ENCODE results near the gene APOL3. TPM values are rescaled to one million over a fixed set of nuclear protein-coding genes. Genes with fewer than 3 reads are reported as not detected.

Gene APOL3
- total and polyA plus RNA-seq, 2 donors (not counting 3 experiments of a cell fraction or from before 2014, with no cell fraction given), result 17.9 to 36.9 TPM

- Histone ChIP-seq H3K4me1 (ENCODE audit: control insufficient read depth, extremely low read depth, insufficient read depth, low read length) (no peaks in the 10 kb centered on the region), H2AFZ (ENCODE audit: low read depth, low read length) (no peak overlapping the region), H3K4me2 (ENCODE audit: insufficient read depth, low read length) (no peak overlapping the region), H3K27ac (ENCODE audit: insufficient read depth, low read depth, low read length) (no peak overlapping the region), H3K4me3 (replicated peaks in 1 of 3; ENCODE audit: insufficient read depth in 1 of 3, low read depth in 1 of 3, low read length in 3 of 3) (no peak overlapping the region), H4K20me1 (replicated peaks; ENCODE audit: control insufficient read depth, extremely low read depth, insufficient read depth, low read length) (no peaks in the 10 kb centered on the region), H3K9ac (replicated peaks; ENCODE audit: extremely low read depth, insufficient read depth, low read length) (no peak overlapping the region), H3K79me2 (ENCODE audit: control insufficient read depth, insufficient read depth, low read length) (no peaks in the 10 kb centered on the region), H3K36me3 (ENCODE audit: control insufficient read depth in 2 of 2, extremely low read depth in 1 of 2, insufficient read depth in 2 of 2, low read length in 2 of 2) (no peaks in the 10 kb centered on the region), H3K9me3 (replicated peaks; ENCODE audit: control insufficient read depth, insufficient read depth, low read length) (no peaks in the 10 kb centered on the region), H3K9me1 (replicated peaks; ENCODE audit: control insufficient read depth, extremely low read depth, insufficient read depth, low read length) (no peaks in the 10 kb centered on the region), H3K27me3 (ENCODE audit: control insufficient read depth in 2 of 2, insufficient read depth in 2 of 2, low read length in 2 of 2) (peaks cover 26% of the 10 kb centered on the region in 2 experiments)
- TF ChIP-seq POLR2A (IDR thresholded peaks at IDR 0.05; ENCODE audit: low read depth, low read length), result no peak
- no peak for FAIRE-seq
- ChIA-PET CTCF (interaction anchor here (1.5 kb wide), 1 partner anchor 10 kb away, joined by 3 read pairs; no protein-coding TSS in a partner anchor), POLR2A (no interaction called here)
- intact Hi-C loops (cut with micrococcal nuclease) (no loop called here), dilution Hi-C loops (cut with MboI; ENCODE audit: extremely low pct_ligation_motif_present, low sequenced_read_pairs) (no loop called here)
- no peak for DNase-seq (ENCODE audit: low read depth, low spot score)
- BruUV-seq (replicated peaks), result no TSS peak
These were observed 26.4 kb downstream of the APOL3 start for GRCh38 chr22:36134182-36134581.

DNA sequence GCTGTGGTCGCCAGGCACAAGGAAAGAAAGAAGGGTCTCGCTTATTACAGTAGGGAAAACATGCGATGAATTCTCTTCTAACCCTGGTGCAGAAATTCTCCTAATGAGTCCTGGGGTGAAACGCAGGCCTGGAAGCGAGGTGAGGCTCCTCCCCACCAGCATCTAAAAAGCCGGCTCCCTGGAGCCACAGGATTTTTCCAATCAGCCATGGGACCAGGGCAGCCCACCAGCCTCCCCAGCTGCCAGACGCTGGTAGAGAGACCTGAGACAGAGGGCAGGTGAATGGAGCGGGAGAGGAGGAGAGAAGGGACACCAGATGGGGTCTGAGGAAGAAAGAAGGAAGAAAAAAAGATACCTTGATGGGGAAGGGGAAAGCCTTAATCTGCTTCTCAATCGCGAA lies 28.6 kb downstream of the APOL3 start:
- Histone ChIP-seq H3K9me1 (replicated peaks; ENCODE audit: control insufficient read depth, extremely low read depth, insufficient read depth, low read length) (no peaks in the 10 kb centered on the region), H3K27me3 (ENCODE audit: control insufficient read depth in 2 of 2, insufficient read depth in 2 of 2, low read length in 2 of 2) (peaks cover 23 to 26% of the 10 kb centered on the region in 2 experiments), H4K20me1 (replicated peaks; ENCODE audit: control insufficient read depth, extremely low read depth, insufficient read depth, low read length) (no peaks in the 10 kb centered on the region), H3K79me2 (ENCODE audit: control insufficient read depth, insufficient read depth, low read length) (no peaks in the 10 kb centered on the region), H3K27ac (ENCODE audit: insufficient read depth, low read depth, low read length) (no peak overlapping the region), H2AFZ (ENCODE audit: low read depth, low read length) (no peak overlapping the region), H3K36me3 (ENCODE audit: control insufficient read depth in 2 of 2, extremely low read depth in 1 of 2, insufficient read depth in 2 of 2, low read length in 2 of 2) (no peaks in the 10 kb centered on the region), H3K4me3 (replicated peaks in 1 of 3; ENCODE audit: insufficient read depth in 1 of 3, low read depth in 1 of 3, low read length in 3 of 3) (no peak overlapping the region), H3K4me2 (ENCODE audit: insufficient read depth, low read length) (no peak overlapping the region), H3K4me1 (ENCODE audit: control insufficient read depth, extremely low read depth, insufficient read depth, low read length) (no peaks in the 10 kb centered on the region), H3K9ac (replicated peaks; ENCODE audit: extremely low read depth, insufficient read depth, low read length) (no peak overlapping the region), H3K9me3 (replicated peaks; ENCODE audit: control insufficient read depth, insufficient read depth, low read length) (no peaks in the 10 kb centered on the region)
- intact Hi-C loops (cut with micrococcal nuclease), result no loop called here
- ChIA-PET POLR2A (no interaction called here), CTCF (interaction anchor here (1.0 to 1.4 kb wide), 2 partner anchors 13 to 25 kb away, joined by 4 to 5 read pairs; no protein-coding TSS in a partner anchor)
- no TSS peak for BruUV-seq (replicated peaks)
- no peak for TF ChIP-seq JUN (IDR thresholded peaks at IDR 0.05; ENCODE audit: borderline replicate concordance, insufficient read depth, insufficient read length, low read depth)
- TF ChIP-seq GATA2 (IDR thresholded peaks at IDR 0.05; ENCODE audit: insufficient read depth, insufficient read length, low read depth, low read length), result no peak
- TF ChIP-seq, protein P1, sequence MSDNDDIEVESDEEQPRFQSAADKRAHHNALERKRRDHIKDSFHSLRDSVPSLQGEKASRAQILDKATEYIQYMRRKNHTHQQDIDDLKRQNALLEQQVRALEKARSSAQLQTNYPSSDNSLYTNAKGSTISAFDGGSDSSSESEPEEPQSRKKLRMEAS (IDR thresholded peaks at IDR 0.05; ENCODE audit: insufficient read depth, insufficient read length), result no peak
- TF ChIP-seq POLR2AphosphoS5 (IDR thresholded peaks at IDR 0.05; ENCODE audit: insufficient read depth, low read depth, low read length), result no peak
- TF ChIP-seq, protein P2, sequence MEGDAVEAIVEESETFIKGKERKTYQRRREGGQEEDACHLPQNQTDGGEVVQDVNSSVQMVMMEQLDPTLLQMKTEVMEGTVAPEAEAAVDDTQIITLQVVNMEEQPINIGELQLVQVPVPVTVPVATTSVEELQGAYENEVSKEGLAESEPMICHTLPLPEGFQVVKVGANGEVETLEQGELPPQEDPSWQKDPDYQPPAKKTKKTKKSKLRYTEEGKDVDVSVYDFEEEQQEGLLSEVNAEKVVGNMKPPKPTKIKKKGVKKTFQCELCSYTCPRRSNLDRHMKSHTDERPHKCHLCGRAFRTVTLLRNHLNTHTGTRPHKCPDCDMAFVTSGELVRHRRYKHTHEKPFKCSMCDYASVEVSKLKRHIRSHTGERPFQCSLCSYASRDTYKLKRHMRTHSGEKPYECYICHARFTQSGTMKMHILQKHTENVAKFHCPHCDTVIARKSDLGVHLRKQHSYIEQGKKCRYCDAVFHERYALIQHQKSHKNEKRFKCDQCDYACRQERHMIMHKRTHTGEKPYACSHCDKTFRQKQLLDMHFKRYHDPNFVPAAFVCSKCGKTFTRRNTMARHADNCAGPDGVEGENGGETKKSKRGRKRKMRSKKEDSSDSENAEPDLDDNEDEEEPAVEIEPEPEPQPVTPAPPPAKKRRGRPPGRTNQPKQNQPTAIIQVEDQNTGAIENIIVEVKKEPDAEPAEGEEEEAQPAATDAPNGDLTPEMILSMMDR (IDR thresholded peaks at IDR 0.05; ENCODE audit: extremely low read depth in 1 of 2, insufficient read depth in 1 of 2, low read depth in 1 of 2, low read length in 2 of 2), result no peak
- no peak for TF ChIP-seq FOS (IDR thresholded peaks at IDR 0.05; ENCODE audit: borderline replicate concordance, insufficient read depth, low read length)
- TF ChIP-seq POLR2A (IDR thresholded peaks at IDR 0.05; ENCODE audit: low read depth, low read length), result no peak
- no peak for TF ChIP-seq MYC (IDR thresholded peaks at IDR 0.05; ENCODE audit: low read depth, low read length)
- no peak for TF ChIP-seq EZH2 (IDR thresholded peaks at IDR 0.05; ENCODE audit: borderline replicate concordance, low read depth, low read length, severe bottlenecking)
- FAIRE-seq (no peak), DNase-seq (ENCODE audit: low read depth, low spot score) (no peak)
- dilution Hi-C loops (cut with MboI; ENCODE audit: extremely low pct_ligation_motif_present, low sequenced_read_pairs), result no loop called here

All from endothelial cell of umbilical vein (primary cell).